ENCODE results near the gene ATP13A4. TPM values are rescaled to one million over a fixed set of nuclear protein-coding genes. Genes with fewer than 3 reads are reported as not detected.

The ATP13A4 gene
- total RNA-seq, 2 donors from 2014 or later: 11.0 to 17.9 TPM

DNA sequence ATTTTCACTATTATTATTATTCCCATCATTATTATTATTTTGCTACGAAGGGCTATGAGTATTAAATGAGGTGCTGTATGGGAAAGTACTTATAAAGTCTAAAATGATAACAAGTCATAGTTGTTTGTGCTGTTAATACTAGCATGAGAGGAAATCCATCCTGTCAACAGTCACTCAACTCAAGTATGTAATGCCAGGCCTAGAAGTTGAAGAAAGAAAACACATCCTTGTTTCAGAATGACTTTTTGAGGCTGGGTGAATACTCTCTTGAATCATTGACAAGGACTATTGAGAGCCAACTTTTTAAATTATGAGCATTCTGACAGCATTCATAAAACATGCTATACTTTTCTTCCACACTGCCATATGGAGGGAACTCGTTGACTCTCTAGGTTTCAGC lies 115.3 kb downstream of the ATP13A4 start:
- H3K9me3 ChIP-seq: no peaks in the 10 kb centered on the region
- no peak overlapping the region for H3K9ac ChIP-seq (ENCODE audit: low read depth in 2 of 2, low read length in 2 of 2)
- no peaks in the 10 kb centered on the region for H3K27me3 ChIP-seq
- no peaks in the 10 kb centered on the region for H3K4me1 ChIP-seq
- no peaks in the 10 kb centered on the region for H3K36me3 ChIP-seq
- TF ChIP-seq, protein P1, sequence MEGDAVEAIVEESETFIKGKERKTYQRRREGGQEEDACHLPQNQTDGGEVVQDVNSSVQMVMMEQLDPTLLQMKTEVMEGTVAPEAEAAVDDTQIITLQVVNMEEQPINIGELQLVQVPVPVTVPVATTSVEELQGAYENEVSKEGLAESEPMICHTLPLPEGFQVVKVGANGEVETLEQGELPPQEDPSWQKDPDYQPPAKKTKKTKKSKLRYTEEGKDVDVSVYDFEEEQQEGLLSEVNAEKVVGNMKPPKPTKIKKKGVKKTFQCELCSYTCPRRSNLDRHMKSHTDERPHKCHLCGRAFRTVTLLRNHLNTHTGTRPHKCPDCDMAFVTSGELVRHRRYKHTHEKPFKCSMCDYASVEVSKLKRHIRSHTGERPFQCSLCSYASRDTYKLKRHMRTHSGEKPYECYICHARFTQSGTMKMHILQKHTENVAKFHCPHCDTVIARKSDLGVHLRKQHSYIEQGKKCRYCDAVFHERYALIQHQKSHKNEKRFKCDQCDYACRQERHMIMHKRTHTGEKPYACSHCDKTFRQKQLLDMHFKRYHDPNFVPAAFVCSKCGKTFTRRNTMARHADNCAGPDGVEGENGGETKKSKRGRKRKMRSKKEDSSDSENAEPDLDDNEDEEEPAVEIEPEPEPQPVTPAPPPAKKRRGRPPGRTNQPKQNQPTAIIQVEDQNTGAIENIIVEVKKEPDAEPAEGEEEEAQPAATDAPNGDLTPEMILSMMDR (IDR thresholded peaks at IDR 0.05): no peak
- intact Hi-C loops (cut with DNase I): no loop called here
- DNase-seq: no peak
- no peak overlapping the region for H3K27ac ChIP-seq
- no peak overlapping the region for H3K4me3 ChIP-seq

DNA sequence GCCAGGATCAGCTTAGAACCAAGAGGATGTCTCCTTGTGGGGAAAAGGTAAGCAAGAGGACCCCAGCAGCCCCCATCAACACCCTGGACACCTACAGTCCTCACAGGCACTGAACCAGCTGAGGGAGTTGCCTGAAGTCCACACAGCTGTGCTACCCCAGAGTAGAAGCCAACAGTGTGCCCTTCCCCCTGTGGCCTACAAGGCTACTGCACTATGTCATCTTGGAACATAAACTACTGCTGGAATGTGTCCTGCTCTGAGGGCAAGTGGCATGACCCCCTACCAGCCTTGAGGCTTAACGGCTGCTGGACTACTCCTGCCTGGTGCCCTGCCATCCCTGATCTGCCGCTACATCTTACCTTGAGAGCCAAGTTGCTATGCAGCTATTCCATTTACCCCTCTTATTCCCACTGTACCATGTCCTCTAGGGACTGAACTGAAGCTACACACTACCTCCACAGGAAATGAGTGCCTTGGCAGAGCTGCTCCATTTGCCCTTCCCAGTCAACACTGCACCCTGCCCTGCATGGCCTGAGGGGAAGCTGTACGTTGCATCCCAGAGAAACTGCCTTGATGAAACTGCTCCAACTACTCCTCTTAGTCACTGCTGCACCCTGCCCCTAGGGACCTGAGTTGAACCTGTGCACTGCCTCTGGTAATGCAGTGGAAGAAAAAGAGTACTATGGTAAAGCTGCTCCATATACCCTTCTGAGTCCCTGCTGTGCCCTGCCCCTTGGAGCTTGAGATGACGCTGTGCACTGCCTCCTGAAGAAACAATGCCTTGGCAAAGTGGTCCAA lies 135.9 kb downstream of the ATP13A4 start:
- no peaks in the 10 kb centered on the region for H3K27me3 ChIP-seq
- H3K4me1 ChIP-seq: no peaks in the 10 kb centered on the region
- no peak for DNase-seq
- intact Hi-C loops (cut with DNase I): no loop called here
- no peaks in the 10 kb centered on the region for H3K36me3 ChIP-seq
- TF ChIP-seq, protein P1 (IDR thresholded peaks at IDR 0.05): no peak
- no peak overlapping the region for H3K27ac ChIP-seq
- no peak overlapping the region for H3K9ac ChIP-seq (ENCODE audit: low read depth in 2 of 2, low read length in 2 of 2)
- no peak overlapping the region for H3K4me3 ChIP-seq
- no peaks in the 10 kb centered on the region for H3K9me3 ChIP-seq

DNA sequence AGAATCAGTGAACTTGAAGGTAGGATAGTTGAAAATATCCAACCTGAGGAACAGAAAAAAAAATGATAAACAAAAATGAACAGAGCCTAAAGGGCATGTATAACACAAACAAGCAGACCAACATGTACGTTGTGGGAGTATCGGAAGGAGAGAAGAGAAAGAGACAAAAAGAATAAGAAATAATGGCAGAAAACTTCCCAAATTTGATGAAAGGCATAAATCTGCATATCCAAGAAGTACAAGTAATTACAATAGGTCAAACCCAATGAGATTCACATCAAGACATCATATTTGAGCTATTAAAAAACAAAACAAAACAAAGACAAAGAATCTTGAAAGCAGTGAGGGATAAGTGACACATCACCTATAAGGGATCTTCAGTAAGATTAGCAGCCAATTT lies 138.1 kb downstream of the ATP13A4 start:
- Histone ChIP-seq H3K9ac (ENCODE audit: low read depth in 2 of 2, low read length in 2 of 2) (no peak overlapping the region), H3K36me3 (no peaks in the 10 kb centered on the region), H3K4me1 (no peaks in the 10 kb centered on the region), H3K27me3 (no peaks in the 10 kb centered on the region), H3K4me3 (no peak overlapping the region), H3K27ac (no peak overlapping the region), H3K9me3 (no peaks in the 10 kb centered on the region)
- no peak for DNase-seq
- TF ChIP-seq, protein P1 (IDR thresholded peaks at IDR 0.05): no peak
- intact Hi-C loops (cut with DNase I): no loop called here

DNA sequence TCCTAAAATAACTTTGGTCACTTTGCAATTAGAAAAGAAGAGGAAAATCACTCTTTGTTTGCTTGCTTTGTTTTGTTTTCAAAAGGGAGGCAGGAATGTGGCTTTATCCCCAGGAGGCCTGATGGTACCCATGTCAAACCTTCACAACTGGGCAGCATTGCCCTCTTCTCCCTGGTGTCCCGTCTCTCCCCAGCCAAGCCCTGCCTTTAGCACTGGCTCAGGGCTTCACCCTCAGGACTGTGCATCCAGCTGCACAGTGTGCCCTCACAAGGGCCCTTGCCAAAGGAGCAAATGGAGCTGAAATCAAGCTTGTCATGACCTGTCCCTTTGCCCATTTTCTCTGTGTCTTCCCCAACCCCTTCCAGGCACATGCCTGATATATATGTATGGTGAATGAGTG lies 147.0 kb downstream of the ATP13A4 start:
- DNase-seq: no peak
- no peak overlapping the region for H3K4me3 ChIP-seq
- H3K9me3 ChIP-seq: no peaks in the 10 kb centered on the region
- H3K27ac ChIP-seq: no peak overlapping the region
- H3K27me3 ChIP-seq: no peaks in the 10 kb centered on the region
- intact Hi-C loops (cut with DNase I): no loop called here
- H3K36me3 ChIP-seq: no peaks in the 10 kb centered on the region
- no peak overlapping the region for H3K9ac ChIP-seq (ENCODE audit: low read depth in 2 of 2, low read length in 2 of 2)
- TF ChIP-seq, protein P1 (IDR thresholded peaks at IDR 0.05): no peak
- H3K4me1 ChIP-seq: no peaks in the 10 kb centered on the region

DNA sequence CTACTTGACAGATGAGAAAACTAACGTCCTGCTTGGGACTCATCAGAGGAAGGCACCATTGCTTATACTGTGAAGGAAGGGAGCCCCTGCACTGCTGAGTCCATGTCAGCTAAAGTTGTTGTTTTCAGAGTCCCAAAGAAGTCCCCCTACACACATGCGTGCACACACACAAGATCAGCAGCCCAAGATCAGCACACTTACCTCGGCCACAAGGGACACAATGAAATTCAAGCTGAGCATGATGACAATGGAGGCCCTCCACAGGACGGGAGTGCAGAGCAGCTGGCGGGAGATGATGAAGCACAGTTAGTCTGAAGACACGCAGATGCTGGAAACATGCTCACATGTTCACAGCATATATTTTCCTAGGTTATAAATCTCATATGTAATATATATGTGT lies 147.6 kb downstream of the ATP13A4 start:
- no peak for DNase-seq
- H3K9me3 ChIP-seq: no peaks in the 10 kb centered on the region
- H3K4me3 ChIP-seq: no peak overlapping the region
- intact Hi-C loops (cut with DNase I): no loop called here
- TF ChIP-seq, protein P1 (IDR thresholded peaks at IDR 0.05): no peak
- H3K27me3 ChIP-seq: no peaks in the 10 kb centered on the region
- no peak overlapping the region for H3K9ac ChIP-seq (ENCODE audit: low read depth in 2 of 2, low read length in 2 of 2)
- no peaks in the 10 kb centered on the region for H3K4me1 ChIP-seq
- no peak overlapping the region for H3K27ac ChIP-seq
- no peaks in the 10 kb centered on the region for H3K36me3 ChIP-seq

Measured in colonic mucosa (tissue), 4 donors.